ENCODE measurements around the gene TLR9.
A peak's percentile ranks its signal among the peaks of the same experiment; 100 is the strongest.

The TLR9 gene

DNA sequence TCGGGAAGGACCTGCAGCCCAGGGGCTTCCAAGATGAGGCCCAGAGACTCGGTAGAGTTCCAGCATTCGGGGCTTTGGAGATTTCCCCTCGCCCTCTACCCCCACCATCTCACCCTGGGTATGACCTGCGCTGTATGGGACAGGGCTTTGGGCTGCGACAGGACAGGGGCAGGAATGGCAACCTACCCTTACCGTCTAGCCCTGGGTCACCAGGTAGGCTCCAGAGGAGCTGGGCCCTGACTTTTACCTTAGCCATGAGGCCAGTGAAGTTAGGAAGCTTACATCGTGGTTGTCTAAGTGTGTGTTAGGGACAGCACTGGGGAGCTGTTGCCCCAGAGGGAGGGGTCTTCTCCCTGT lies 20.8 kb upstream of the TLR9 start:
- Histone ChIP-seq H3K4me3 (ENCODE audit: low read depth, low read length) (peak overlapping the region; percentile 56), H3K36me3 (replicated peaks) (peaks cover 19% of the 10 kb centered on the region), H3K27me3 (replicated peaks) (no peaks in the 10 kb centered on the region), H3K27ac (no peak overlapping the region)
- in situ Hi-C loops (cut with HindIII; ENCODE audit: low pct_ligation_motif_present, low sequenced_read_pairs) = no loop called here
- TF ChIP-seq, protein P1, sequence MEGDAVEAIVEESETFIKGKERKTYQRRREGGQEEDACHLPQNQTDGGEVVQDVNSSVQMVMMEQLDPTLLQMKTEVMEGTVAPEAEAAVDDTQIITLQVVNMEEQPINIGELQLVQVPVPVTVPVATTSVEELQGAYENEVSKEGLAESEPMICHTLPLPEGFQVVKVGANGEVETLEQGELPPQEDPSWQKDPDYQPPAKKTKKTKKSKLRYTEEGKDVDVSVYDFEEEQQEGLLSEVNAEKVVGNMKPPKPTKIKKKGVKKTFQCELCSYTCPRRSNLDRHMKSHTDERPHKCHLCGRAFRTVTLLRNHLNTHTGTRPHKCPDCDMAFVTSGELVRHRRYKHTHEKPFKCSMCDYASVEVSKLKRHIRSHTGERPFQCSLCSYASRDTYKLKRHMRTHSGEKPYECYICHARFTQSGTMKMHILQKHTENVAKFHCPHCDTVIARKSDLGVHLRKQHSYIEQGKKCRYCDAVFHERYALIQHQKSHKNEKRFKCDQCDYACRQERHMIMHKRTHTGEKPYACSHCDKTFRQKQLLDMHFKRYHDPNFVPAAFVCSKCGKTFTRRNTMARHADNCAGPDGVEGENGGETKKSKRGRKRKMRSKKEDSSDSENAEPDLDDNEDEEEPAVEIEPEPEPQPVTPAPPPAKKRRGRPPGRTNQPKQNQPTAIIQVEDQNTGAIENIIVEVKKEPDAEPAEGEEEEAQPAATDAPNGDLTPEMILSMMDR (IDR thresholded peaks at IDR 0.05; ENCODE audit: low read depth, low read length, missing control alignments) = no peak
- no peak for DNase-seq

DNA sequence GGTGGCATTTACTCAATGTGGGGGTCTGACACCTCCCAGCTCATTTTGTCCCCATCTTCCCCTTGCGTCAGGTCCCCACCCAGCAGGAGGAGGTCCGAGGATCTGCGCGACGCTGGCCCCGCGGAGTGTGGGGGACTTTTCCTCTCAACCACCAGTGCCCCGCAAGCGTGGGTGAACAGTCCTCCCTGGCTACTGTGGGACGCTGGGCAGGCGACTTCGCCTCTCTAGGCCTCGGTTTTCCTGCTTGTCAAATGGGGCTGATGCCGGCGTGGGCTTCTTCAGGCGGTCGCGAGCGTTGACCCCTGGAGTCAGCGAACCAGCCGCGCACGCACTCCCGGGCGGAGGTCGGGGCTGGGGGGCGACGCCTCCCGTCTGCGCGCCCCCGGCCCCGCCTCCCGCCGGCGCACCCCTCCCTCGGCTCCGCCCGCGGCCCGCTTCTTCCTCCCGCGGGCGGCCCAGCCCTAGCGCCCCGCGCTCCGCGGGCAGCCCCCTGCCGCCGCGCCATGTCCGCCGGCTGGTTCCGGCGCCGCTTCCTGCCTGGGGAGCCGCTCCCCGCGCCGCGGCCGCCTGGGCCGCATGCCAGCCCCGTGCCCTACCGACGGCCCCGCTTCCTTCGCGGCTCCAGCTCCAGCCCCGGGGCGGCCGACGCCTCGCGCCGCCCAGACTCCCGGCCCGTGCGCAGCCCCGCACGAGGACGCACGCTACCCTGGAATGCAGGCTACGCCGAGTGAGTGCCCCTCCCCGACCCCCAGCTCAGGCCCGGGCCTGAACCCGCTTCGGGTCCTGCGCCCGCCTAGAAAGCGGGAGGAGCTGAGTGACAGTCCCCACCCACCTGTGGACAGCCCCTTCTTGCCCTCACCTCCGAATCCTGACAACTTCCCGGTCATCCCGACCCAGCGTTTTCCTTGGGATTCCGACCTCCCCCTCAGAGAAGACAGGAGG lies 20.1 kb upstream of the TLR9 start, which contains the start of gene PPM1M:
Gene PPM1M, plus strand, starts transcription at position 438 of the 942 bp plus-strand sequence. Its CDS starts 66 bp downstream, at position 504.
- H3K27me3 ChIP-seq (replicated peaks) = no peaks in the 10 kb centered on the region
- in situ Hi-C loops (cut with HindIII; ENCODE audit: low pct_ligation_motif_present, low sequenced_read_pairs) = no loop called here
- no peak within 1 kb of the TSS for H3K27ac ChIP-seq
- TF ChIP-seq, protein P1 (IDR thresholded peaks at IDR 0.05; ENCODE audit: low read depth, low read length, missing control alignments) = no peak
- no peak for DNase-seq
- H3K36me3 ChIP-seq (replicated peaks) = peaks cover 19% of the 10 kb centered on the region
- peak within 1 kb of the TSS; percentile 57 for H3K4me3 ChIP-seq (ENCODE audit: low read depth, low read length)

DNA sequence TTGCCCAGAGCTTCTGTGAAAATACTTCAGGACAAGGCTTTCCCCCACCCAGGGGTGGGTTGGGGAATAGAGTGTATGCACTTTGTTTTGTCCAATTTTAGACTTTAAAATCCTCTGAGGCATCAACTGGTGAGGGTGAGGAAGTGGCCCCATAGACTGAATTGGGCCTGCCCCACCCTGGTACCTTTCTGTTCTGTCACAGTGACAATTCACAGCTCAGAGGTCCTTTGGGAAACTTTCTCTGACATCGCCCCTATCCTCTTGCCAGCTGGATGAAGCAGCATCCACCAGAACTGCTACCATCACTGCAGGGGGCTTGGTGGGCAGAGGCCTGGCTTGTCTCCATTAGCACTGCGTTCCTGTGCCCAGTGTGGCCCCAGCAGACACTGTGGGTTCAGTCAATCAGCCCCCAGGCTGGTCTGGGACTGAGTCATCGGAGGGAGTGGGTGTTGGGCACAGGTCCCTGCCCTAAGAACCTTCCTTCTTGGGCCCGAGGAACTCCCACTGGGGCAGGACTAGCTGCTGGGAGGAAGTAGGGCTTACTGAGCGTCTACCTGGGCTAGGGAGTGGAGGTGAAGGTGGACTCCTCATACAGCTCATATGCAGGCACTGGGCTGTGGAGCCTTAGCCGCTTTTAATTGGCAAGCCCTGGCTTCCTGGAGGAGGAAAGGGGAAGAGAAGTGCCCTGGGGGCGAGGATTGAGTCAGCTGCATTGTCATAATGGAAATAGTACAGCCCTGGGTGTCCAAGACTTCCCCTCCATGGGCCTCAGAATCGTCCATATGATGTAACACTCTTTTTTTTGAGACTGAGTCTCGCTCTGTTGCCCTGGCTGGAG lies 18.6 kb upstream of the TLR9 start:
- in situ Hi-C loops (cut with HindIII; ENCODE audit: low pct_ligation_motif_present, low sequenced_read_pairs) = no loop called here
- no peaks in the 10 kb centered on the region for H3K27me3 ChIP-seq (replicated peaks)
- TF ChIP-seq, protein P1 (IDR thresholded peaks at IDR 0.05; ENCODE audit: low read depth, low read length, missing control alignments) = no peak
- H3K4me3 ChIP-seq (ENCODE audit: low read depth, low read length) = no peak overlapping the region
- peaks cover 4% of the 10 kb centered on the region for H3K36me3 ChIP-seq (replicated peaks)
- no peak overlapping the region for H3K27ac ChIP-seq
- DNase-seq = no peak

DNA sequence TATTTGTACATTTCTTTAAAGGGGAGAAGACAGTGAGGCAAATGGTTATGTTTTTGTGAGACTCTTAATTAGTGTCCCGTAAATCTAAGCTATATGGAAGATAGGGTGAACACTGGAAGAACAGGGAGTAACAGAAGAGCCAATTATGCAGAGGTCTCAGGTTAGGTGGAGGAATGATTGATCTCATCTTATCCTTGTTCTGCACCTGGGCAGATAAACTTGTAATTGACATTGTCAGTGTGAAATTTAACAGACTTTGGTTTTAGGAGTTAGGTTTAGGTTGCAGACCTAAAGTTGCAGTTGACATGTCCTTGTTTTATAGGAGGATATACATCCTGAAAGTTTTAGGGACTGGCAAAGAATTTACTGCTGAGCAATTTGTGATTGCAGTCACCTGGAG lies 16.6 kb upstream of the TLR9 start:
- H3K27ac ChIP-seq = no peak overlapping the region
- no peaks in the 10 kb centered on the region for H3K27me3 ChIP-seq (replicated peaks)
- no peak overlapping the region for H3K4me3 ChIP-seq (ENCODE audit: low read depth, low read length)
- no peak for DNase-seq
- H3K36me3 ChIP-seq (replicated peaks) = no peaks in the 10 kb centered on the region
- TF ChIP-seq, protein P1 (IDR thresholded peaks at IDR 0.05; ENCODE audit: low read depth, low read length, missing control alignments) = no peak
- in situ Hi-C loops (cut with HindIII; ENCODE audit: low pct_ligation_motif_present, low sequenced_read_pairs) = no loop called here

DNA sequence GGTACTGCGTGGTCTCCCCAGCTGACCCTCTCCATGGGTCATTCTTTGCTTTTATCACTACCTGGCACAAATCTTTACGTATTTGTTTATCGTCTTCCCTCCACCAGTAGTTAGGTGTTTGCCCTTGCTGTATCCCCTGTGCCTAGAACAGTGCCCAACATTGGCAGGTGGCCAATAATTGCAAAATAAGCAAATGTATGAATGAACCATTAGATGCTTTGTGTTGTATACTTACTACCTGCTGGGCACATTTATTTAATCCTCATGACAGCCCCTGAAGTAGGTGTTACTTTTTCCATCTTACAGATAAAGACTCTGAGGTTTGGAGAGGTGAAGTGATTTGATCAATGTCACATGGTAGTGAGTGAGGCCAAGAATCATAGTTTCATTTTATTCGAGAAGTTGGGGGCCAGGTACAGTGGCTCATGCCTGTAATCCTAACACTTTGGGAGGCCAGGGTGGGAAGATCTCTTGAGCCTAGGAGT lies 15.5 kb upstream of the TLR9 start:
- TF ChIP-seq, protein P1 (IDR thresholded peaks at IDR 0.05; ENCODE audit: low read depth, low read length, missing control alignments) = no peak
- DNase-seq = no peak
- Histone ChIP-seq H3K27me3 (replicated peaks) (no peaks in the 10 kb centered on the region), H3K4me3 (ENCODE audit: low read depth, low read length) (no peak overlapping the region), H3K36me3 (replicated peaks) (no peaks in the 10 kb centered on the region), H3K27ac (no peak overlapping the region)
- in situ Hi-C loops (cut with HindIII; ENCODE audit: low pct_ligation_motif_present, low sequenced_read_pairs) = no loop called here

Measured in brain microvascular endothelial cell (primary cell).